ENCODE measurements around the gene TTC8.

DNA sequence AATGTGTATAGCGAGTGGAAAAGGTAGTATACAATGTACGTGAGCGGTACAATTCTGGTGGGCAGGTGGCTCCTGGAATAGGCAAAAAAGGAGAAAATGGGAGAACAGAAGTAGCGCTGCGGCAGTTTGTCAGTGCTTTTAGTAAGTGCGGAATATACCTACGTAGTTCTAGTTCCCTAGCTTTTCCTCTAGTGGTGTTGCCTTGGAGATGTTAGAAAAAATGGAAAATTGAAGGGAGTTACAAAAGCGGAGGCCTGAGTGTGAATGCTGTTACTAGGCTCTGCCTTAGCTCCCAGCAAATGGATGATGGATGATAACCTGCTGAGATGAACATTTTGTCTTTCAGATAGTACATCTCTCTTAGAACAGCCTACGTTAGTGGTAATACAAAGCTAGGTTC is 1.1 kb downstream of the TTC8 start:
- TF ChIP-seq SUZ12 (IDR thresholded peaks at IDR 0.05; ENCODE audit: extremely low read depth, insufficient read depth, insufficient read length), result no peak
- no peak for TF ChIP-seq ZNF274 (IDR thresholded peaks at IDR 0.05; ENCODE audit: low read depth, low read length)
